ENCODE data around the gene GLG1. TPM values are rescaled to one million over a fixed set of nuclear protein-coding genes. Genes with fewer than 3 reads are reported as not detected.

GLG1 gene
- total RNA-seq, 1 experiment from 2014 or later, result 487 TPM

- Histone ChIP-seq H3K27me3 (replicated peaks; ENCODE audit: insufficient read depth, low read depth, low read length, poor library complexity) (no peaks in the 10 kb centered on the region), H3K27ac (ENCODE audit: low read depth, low read length, poor library complexity, severe bottlenecking) (peak overlapping the region; percentile 7), H3K36me3 (ENCODE audit: insufficient read depth, low read length, poor library complexity, severe bottlenecking) (peaks cover 66% of the 10 kb centered on the region), H3K9me3 (ENCODE audit: low read depth, low read length, poor library complexity, severe bottlenecking) (no peaks in the 10 kb centered on the region), H3K4me3 (ENCODE audit: low read depth, low read length, poor library complexity, severe bottlenecking) (no peak overlapping the region), H3K4me1 (ENCODE audit: insufficient read depth, low read length, poor library complexity, severe bottlenecking) (peaks cover 59% of the 10 kb centered on the region)
- DNase-seq (ENCODE audit: low spot score), result no peak
- TF ChIP-seq CTCF (conservative IDR thresholded peaks at IDR 0.05; ENCODE audit: low read depth, low read length), result no peak
- TF ChIP-seq EZH2 (IDR thresholded peaks at IDR 0.05; ENCODE audit: borderline replicate concordance, low read depth, low read length, poor library complexity, severe bottlenecking), result no peak
- intact Hi-C loops (cut with micrococcal nuclease; ENCODE audit: unreplicated experiment), result no loop called here
- POLR2A ChIA-PET (ENCODE audit: low non-redundant PET), result no interaction called here
- no TSS peak for BruUV-seq (replicated peaks)
- CTCF ChIA-PET, result no interaction called here
Observed at GRCh38 chr16:74596586-74596985, 10.3 kb downstream of the GLG1 start.

- H3K27ac ChIP-seq (ENCODE audit: low read depth, low read length, poor library complexity, severe bottlenecking), result no peak overlapping the region
- no TSS peak for BruUV-seq (replicated peaks)
- no peak overlapping the region for H3K4me3 ChIP-seq (ENCODE audit: low read depth, low read length, poor library complexity, severe bottlenecking)
Observed at GRCh38 chr16:74592847-74593246, 14.1 kb downstream of the GLG1 start.

GRCh38 chr16:74591876-74592650, 14.9 kb downstream of the GLG1 start:
- Histone ChIP-seq H3K27me3 (replicated peaks; ENCODE audit: insufficient read depth, low read depth, low read length, poor library complexity) (no peaks in the 10 kb centered on the region), H3K4me1 (ENCODE audit: insufficient read depth, low read length, poor library complexity, severe bottlenecking) (peaks cover 73% of the 10 kb centered on the region), H3K9me3 (ENCODE audit: low read depth, low read length, poor library complexity, severe bottlenecking) (no peaks in the 10 kb centered on the region), H3K27ac (ENCODE audit: low read depth, low read length, poor library complexity, severe bottlenecking) (peak overlapping the region; percentile 2), H3K36me3 (ENCODE audit: insufficient read depth, low read length, poor library complexity, severe bottlenecking) (peaks cover 55% of the 10 kb centered on the region), H3K4me3 (ENCODE audit: low read depth, low read length, poor library complexity, severe bottlenecking) (no peak overlapping the region)
- ChIA-PET CTCF (no interaction called here), POLR2A (ENCODE audit: low non-redundant PET) (no interaction called here)
- intact Hi-C loops (cut with micrococcal nuclease; ENCODE audit: unreplicated experiment), result no loop called here
- DNase-seq (ENCODE audit: low spot score), result no peak
- BruUV-seq (replicated peaks), result no TSS peak
- no peak for TF ChIP-seq CTCF (conservative IDR thresholded peaks at IDR 0.05; ENCODE audit: low read depth, low read length)
- no peak for TF ChIP-seq EZH2 (IDR thresholded peaks at IDR 0.05; ENCODE audit: borderline replicate concordance, low read depth, low read length, poor library complexity, severe bottlenecking)

More at GRCh38 chr16:74592847-74593246, 14.1 kb downstream of the GLG1 start:
- intact Hi-C loops (cut with micrococcal nuclease; ENCODE audit: unreplicated experiment), result no loop called here
- DNase-seq (ENCODE audit: low spot score), result no peak
- ChIA-PET CTCF (no interaction called here), POLR2A (ENCODE audit: low non-redundant PET) (interaction anchor here (0.6 to 0.7 kb wide), 2 partner anchors 14 to 34 kb away, joined by 8 to 10 read pairs; partner anchors contain the start of gene GLG1)
- Histone ChIP-seq H3K4me1 (ENCODE audit: insufficient read depth, low read length, poor library complexity, severe bottlenecking) (peaks cover 65% of the 10 kb centered on the region), H3K27me3 (replicated peaks; ENCODE audit: insufficient read depth, low read depth, low read length, poor library complexity) (no peaks in the 10 kb centered on the region), H3K36me3 (ENCODE audit: insufficient read depth, low read length, poor library complexity, severe bottlenecking) (peaks cover 54% of the 10 kb centered on the region), H3K9me3 (ENCODE audit: low read depth, low read length, poor library complexity, severe bottlenecking) (no peaks in the 10 kb centered on the region)
- no peak for TF ChIP-seq CTCF (conservative IDR thresholded peaks at IDR 0.05; ENCODE audit: low read depth, low read length)
- no peak for TF ChIP-seq EZH2 (IDR thresholded peaks at IDR 0.05; ENCODE audit: borderline replicate concordance, low read depth, low read length, poor library complexity, severe bottlenecking)

Data from A673 (cell line).